ENCODE results near the gene BACH2. TPM values are rescaled to one million over a fixed set of nuclear protein-coding genes. Genes with fewer than 3 reads are reported as not detected.

The BACH2 gene
- polyA plus RNA-seq, 1 experiment, result 2.2 TPM

DNA sequence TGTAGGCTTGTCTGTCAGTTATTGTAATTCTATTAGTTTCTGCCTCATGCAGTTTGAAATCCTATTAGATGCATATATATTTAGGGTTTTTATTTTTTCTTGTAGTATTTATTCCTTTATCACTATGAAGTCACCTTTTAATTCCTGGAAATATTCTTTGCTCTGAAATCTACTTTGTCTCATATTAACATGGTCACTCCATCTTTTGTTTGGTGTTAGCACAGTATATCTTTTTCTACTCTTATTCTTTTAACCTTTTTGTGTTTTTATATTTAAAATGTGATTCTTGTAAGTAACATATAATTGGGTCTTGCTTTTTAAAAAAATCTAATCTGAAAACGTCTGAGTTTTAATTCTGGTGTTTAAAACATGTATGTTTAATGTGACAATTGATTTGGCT, 280.8 kb downstream of the BACH2 start:
- ChIA-PET POLR2A (no interaction called here), CTCF (no interaction called here)
- no peak overlapping the region for H3K27ac ChIP-seq (ENCODE audit: low read depth, low read length)
- no peaks in the 10 kb centered on the region for H3K9me3 ChIP-seq (ENCODE audit: control insufficient read depth, insufficient read depth, low read length)
- no peak overlapping the region for H3K4me3 ChIP-seq (ENCODE audit: low read depth, low read length)
- TF ChIP-seq CTCF (IDR thresholded peaks at IDR 0.05; ENCODE audit: low read depth, low read length), result no peak
- no peak for DNase-seq (ENCODE audit: low read depth, low spot score)
- no peaks in the 10 kb centered on the region for H3K27me3 ChIP-seq (ENCODE audit: control insufficient read depth, insufficient read depth, low read length)

DNA sequence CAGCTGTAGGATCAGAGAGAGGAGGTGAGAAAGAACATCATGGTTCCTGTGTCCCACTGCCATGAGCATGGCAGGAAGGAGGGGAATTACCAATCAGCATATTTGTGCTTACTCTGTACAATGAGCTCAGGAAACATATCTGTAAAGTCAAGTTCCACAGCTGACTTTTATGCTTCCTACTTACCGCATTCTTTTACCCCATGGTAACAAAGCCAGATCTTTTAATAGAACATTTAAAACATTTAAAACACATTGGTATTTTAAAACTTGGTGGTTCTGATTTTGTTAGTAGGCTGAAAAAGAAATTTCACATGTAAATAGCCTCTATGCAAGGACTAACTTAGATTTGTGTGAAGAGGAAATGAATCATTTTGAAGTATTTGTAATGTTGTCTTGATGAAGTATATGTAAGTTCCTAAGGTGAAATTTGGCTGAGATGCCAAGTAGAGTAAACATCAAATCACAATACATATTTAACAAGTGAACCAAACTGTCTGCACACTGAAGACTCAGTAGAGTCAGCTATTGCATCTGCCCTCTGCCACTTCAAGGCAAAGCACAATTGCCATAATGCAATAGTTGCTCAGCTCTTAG, 287.6 kb downstream of the BACH2 start:
- POLR2A ChIA-PET, result interaction anchor here (0.6 to 1.2 kb wide), 2 partner anchors 21 to 276 kb away, joined by 3 read pairs; no protein-coding TSS in a partner anchor
- no peaks in the 10 kb centered on the region for H3K9me3 ChIP-seq (ENCODE audit: control insufficient read depth, insufficient read depth, low read length)
- TF ChIP-seq CTCF (IDR thresholded peaks at IDR 0.05; ENCODE audit: low read depth, low read length), result no peak
- CTCF ChIA-PET, result interaction anchor here (0.6 kb wide), 1 partner anchor 180 kb away, joined by 3 read pairs; no protein-coding TSS in a partner anchor
- no peaks in the 10 kb centered on the region for H3K27me3 ChIP-seq (ENCODE audit: control insufficient read depth, insufficient read depth, low read length)
- H3K4me3 ChIP-seq (ENCODE audit: low read depth, low read length), result no peak overlapping the region
- DNase-seq (ENCODE audit: low read depth, low spot score), result no peak
- peak overlapping the region; percentile 77 for H3K27ac ChIP-seq (ENCODE audit: low read depth, low read length)

DNA sequence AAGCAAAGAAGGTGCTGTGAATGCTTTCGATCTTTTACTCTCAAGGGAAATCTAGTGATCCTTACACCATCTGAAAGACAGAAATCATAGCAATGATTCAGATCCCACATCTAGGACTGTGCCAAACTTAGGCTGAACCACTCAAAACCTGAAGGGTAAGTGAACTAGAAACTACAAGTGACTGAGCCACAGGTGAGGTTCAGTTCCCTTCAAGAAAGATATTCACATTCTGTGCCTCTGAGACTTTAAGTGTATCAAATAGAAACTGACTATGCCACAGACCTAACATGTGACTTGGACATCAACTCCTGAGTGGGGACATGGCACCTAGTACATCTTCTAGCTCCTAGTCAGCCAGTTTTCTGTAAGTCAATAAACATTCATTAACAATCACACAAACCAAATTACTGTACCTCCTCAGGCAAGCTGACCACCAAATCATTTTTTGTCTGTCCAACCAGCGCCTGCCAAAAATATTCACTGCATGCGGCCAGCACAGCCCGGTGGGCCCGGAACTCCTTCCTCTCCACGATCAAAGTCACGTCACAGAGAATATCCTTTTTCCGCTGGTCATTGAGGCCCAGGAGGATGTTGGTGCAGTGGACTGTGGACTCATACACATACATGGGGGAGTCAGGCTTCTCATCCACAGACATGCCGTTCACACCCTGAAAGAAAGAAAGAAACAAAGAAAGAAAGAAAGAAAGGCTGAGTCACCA, 288.3 kb downstream of the BACH2 start:
- ChIA-PET CTCF (interaction anchor here (0.6 kb wide), 1 partner anchor 180 kb away, joined by 3 read pairs; no protein-coding TSS in a partner anchor), POLR2A (interaction anchor here (1.2 kb wide), 1 partner anchor 277 kb away, joined by 3 read pairs; no protein-coding TSS in a partner anchor)
- no peaks in the 10 kb centered on the region for H3K27me3 ChIP-seq (ENCODE audit: control insufficient read depth, insufficient read depth, low read length)
- no peak overlapping the region for H3K4me3 ChIP-seq (ENCODE audit: low read depth, low read length)
- no peak for DNase-seq (ENCODE audit: low read depth, low spot score)
- H3K9me3 ChIP-seq (ENCODE audit: control insufficient read depth, insufficient read depth, low read length), result no peaks in the 10 kb centered on the region
- H3K27ac ChIP-seq (ENCODE audit: low read depth, low read length), result peak overlapping the region; percentile 77
- no peak for TF ChIP-seq CTCF (IDR thresholded peaks at IDR 0.05; ENCODE audit: low read depth, low read length)

DNA sequence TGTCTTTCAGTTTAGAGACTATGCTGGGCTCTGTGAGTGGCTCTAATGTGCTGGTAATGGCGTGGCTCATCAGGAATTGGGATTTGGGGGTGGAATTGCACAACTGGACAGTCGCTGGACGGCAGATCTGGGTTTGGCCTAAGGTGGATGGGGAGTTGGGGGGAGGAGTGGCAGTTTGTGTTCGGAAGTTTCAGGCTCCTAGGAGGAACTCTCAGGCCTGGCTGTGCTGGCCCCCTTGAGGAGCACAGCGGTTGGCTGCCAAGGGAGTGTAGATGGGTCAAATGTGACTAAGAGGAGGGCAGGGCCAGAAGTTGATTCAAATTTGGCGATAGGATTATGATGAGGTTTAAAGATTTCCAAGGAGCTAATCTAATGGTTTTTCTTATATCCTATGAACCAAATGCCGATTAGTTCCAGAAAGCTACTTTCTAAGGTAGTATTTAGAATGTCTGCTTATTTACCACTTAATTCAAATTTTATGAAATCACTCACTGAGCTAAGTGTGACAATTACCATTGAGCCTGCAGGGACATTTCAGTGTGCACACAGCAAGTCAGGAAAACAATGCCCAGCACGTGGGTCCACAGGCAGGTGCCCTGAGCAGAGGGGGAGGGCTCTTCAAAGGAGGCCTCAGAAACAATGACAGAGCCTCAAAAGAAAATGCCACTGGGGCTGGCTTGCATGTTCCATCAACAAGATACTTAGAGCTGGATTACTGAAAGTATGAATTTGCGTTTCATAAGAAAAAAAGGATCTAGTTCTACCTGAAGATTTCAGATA, 291.4 kb downstream of the BACH2 start:
- TF ChIP-seq CTCF (IDR thresholded peaks at IDR 0.05; ENCODE audit: low read depth, low read length), result no peak
- Histone ChIP-seq H3K4me3 (ENCODE audit: low read depth, low read length) (no peak overlapping the region), H3K27ac (ENCODE audit: low read depth, low read length) (no peak overlapping the region), H3K27me3 (ENCODE audit: control insufficient read depth, insufficient read depth, low read length) (no peaks in the 10 kb centered on the region), H3K9me3 (ENCODE audit: control insufficient read depth, insufficient read depth, low read length) (no peaks in the 10 kb centered on the region)
- no peak for DNase-seq (ENCODE audit: low read depth, low spot score)
- ChIA-PET POLR2A (no interaction called here), CTCF (interaction anchor here (1.0 kb wide), 1 partner anchor 64 kb away, joined by 3 read pairs; no protein-coding TSS in a partner anchor)

All from AG04450 (cell line).